KBM-7 (cell line): ENCODE results near the gene USP7.

Experiments used
- DNase-seq: peaks from one replicate; pipeline ENCODE4 v3.0.0-alpha.2; 2015
- in situ Hi-C: fragments of 300-500 bp; cut with MboI; formaldehyde crosslinking; loops from 2 replicates; pipeline ENCODE4 v1.14.3; 2020; ENCODE audit warnings: low sequenced_read_pairs, low pct_unique_long_range_greater_than_20kb, mixed read lengths

The USP7 gene

DNA sequence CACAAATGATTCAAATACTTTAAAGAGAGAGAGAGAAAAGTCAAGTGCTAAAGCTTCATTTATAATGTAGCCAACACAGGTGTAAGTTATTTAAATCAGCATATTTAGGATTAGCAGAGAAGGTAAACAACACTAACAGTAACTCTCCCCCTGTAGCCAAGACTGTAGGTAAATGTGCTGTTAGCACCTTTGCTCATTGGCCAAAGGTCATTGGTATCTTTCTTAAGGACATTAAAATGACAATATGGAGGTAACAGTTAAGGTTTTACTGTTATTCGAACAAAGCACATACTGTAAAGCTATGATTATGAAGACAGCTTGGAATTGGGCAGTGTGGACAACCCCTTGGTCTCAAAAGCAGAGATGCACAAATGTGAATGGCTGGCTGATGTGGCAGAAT, 52.9 kb downstream of the USP7 start:
- DNase-seq, result no peak
- in situ Hi-C loops, result no loop called here

DNA sequence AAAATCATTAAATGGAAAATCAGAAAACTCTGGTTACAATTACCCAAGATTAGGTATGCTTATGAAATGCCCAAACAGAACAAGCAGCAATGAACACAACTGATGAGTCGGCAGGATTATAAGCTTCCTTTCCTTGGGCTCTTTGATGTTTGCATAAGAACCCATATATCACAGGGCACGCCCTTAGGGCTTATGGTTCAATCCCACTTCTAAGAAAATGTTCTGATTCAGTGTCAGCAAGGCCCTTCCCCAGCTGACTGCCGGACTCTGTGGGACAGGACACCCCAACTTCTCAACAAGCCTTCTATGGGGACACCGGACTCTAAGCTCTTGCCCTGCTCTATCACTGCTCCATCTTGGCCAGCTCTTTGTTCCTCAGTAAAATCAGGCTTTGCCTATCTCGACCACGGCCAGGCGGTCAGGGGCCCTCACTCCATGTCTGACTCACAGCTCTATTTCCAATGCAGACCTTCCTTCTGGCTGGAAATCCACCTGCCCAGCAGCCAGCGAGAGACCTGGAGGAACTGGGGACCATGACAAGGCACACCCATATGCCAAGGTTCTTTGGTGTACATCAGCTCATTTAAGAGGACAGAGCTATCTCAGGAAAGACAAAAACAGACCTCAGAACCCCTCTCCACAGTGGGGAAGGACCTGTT, 54.8 kb downstream of the USP7 start:
- in situ Hi-C loops, result no loop called here

DNA sequence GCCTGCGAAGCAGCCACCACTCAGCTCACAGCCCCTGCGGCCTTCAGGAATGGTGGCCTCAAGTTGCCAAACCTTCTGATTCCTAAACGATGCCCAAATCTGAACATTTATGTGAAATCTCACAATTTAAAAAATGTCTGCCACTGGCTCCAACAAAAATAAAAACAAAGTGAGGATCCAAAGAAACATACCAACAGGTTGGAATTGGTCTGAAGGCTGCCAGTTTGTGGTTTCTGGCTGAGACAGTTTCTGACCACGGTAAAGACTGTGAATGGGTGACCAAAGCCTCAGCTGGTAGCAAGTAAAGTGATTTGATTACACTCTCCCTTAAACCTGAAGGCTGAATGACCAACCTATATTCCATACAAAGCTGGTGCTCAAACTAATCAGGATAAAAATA, 56.6 kb downstream of the USP7 start:
- DNase-seq, result no peak
- in situ Hi-C loops, result no loop called here

More for the DNA sequence above, 54.8 kb downstream of the USP7 start:
- no peak for DNase-seq

DNA sequence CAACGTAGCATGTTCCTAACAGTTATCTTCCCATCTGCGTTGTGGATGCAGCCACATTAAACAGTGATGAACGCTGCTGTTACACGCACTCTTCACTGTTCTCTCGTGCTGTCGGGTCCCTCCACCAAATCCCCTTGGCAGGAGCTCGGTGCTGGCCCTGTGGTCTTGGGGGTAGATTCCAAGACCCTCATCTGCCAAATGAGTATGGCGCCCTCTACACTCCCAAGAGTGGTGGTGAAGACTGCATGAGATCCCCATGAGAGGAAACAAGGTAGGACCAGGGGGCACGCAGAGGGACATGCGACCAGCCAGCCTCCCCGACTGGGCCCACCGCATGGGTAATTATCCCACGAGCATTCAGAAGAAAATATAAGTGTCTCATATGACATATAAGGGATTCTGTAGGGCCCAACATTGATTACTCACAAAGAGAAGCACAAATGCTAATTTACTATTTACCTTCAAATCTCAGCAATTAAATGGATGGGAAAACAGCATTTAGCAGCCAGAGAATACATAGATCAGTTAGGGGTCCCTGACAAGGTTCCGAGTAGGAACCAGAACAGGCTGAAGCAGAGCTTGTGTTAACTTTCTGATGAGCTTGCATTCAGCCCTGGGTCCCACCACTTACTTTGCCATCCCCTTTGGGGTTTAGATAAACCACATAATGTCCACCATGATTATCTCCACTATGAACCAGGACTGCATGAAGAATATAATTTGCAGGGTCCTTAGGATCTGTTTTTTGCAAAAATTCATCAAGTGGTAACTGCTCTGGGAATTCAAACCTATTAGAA, 57.7 kb downstream of the USP7 start:
- in situ Hi-C loops, result no loop called here
- DNase-seq, result no peak

DNA sequence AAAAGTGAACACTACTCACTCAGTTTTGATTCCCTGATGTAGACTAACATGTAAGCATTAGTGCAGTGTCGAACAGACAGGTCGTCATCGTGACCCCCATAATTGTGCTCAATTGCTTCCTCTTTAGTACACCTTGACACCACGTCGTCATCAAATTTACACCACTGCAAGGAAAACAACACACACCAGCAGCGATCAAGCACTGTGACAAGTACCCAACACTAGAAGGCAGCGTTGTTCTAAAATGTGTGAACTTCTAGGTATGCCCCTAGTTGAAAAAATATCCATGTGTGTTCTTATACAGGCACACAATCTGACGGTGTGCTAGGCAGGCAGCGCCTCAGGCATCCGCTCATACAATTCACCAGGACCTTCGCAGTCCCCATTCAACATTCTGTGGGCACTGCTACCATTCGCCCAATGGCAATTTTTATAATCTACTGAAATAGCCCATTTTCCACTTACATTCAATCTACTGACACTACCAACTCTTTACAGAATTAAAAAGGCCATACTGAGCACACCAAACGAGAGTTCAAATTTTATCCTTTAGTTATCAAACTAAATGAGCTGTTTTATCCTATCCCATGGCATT, 58.4 kb downstream of the USP7 start:
- in situ Hi-C loops, result no loop called here
- DNase-seq, result peak; percentile 75

DNA sequence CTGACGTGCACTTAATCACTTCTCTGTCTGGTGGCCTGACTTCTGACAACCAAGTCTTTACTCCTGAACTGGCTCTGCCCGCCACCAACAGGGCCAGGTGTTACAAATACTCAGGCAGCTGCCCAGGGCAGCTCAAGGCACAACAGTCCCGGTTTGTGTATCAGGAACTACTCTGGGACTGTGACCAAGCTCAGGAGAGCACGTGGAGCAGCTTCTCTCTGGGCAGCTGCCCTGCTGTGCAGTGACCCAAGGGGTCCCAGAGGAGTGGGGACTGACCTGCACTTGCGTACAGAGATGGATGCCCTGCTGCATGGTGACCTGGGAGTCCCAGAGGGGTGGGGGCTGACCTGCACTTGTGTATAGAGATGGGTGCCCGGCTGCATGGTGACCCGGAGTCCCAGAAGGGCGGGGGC, 59.7 kb downstream of the USP7 start:
- no peak for DNase-seq
- in situ Hi-C loops, result no loop called here

DNA sequence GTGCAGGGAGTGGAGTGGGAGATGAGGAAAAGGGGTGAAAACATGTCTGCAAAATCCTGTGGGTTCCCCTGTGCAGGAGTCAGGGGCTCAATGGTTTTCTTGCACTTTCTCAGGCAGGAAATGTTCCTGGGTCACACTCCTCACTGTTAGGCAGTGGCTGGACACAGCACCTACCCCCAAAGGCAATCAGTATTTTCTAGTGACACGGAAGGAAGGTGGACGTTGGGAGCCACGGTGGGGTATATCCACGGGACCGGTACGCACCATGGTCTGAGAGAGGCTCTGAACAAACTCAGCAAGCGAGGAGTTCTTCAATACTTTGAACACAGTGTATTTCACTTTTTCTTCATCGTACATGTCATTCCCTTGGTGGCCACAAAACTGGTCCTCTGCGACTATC, 60.7 kb downstream of the USP7 start:
- in situ Hi-C loops, result no loop called here
- no peak for DNase-seq

DNA sequence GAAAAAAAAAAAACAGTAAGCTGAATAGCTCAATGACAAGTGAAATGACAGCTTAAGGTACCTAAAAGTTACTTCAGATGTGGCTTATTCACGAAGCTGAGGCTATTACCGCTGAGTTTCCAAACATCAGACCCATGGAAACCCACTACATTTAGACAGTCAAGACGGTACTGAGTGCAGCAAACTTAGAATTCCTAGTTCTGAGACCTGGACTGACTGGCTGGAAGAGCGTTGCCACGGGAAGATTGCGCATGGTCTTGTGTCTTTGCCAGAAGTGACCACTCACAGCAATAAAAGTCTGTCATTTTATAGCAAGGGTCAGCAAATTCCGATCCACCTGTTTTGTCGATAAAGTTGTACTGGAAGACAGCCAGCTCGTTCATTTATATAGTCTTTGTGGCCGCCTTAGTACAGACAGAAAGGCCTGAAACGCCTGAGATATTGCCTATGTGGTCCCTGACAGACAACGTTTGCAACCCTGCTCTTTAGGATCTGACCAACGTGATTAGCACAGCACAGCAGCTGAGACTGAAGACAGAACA, 62.3 kb downstream of the USP7 start:
- DNase-seq, result no peak
- in situ Hi-C loops, result no loop called here

DNA sequence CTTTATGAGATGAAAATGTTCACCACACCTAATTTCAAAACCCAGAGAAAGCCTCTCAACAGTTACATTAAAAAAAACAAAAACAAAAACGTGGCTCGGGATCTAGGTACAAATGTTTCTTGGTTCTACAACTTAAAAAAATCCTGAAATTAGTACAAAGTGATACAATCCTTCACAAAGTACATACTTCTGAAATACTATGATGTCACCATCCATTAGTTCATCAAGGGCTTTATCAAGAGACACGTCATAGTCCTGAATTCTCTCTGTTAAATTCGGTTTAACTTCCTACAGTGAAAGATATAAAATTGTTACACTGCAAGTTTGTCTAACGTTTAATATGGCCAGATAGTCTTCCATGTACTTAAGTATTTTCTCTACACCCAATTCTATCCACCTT, 63.4 kb downstream of the USP7 start:
- DNase-seq, result no peak
- in situ Hi-C loops, result no loop called here

DNA sequence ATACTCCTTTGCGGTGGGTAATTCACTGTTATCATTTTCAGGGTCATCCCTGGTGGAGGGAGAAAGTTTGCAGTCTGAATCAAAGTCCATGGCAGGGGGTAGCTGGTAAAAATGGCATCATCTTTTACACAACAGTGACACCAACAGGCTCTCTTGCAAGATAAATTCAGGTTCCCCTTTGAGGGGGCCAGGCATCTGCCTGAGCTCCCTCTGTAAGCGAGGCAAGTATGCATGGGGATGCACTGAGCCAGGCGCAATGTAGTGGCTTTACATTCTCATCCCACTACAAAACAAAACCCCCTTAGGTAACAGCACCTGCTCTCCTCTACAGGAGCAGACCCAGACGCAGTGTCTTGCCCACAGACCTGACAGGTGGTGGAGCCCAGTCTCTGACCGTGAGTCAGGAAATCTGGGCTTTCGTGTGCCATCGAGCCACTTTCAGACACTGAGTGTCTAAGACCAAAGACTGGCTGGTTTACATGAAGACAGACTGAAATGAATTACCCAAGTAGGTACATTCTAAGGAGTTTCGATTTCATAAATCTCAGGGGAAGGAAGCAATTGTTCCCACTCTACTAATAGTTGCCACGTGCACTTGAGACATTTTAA, 63.9 kb downstream of the USP7 start:
- no peak for DNase-seq
- in situ Hi-C loops, result loop anchor here (25.0 kb wide), 1 partner anchor 238 kb away; the partner anchor contains the start of gene ABAT

DNA sequence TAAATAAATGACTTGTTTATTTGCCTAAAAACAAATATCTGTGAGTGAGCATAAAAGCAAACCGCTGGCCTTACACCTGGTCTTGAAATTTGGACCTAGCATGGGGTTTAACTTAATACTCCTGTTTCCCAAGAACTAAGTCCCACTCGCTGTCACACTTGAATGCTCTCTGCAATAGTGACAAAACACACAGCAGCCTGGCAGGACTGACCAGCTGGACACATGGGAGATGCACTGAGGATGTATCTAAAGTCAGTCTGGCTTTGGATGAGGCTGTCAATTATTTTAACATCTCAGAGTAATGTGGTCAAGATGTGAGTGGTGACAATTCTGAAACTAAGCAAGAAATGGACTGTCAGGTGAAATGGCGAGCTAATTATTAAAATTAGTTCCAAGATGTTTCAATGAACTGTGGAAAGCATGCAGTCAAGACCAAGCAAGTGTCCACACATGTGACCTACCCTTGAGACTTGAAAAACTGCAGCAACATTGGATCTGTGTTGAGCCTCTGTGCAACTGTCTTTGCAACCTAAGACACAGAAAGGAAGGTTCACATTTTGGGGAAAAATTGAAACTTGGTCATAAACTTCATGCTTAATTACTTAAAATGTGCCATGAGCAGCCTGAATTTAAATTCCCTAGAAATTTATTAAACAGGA, 64.9 kb downstream of the USP7 start:
- in situ Hi-C loops, result loop anchor here (25.0 kb wide), 1 partner anchor 236 kb away; the partner anchor contains the start of gene ABAT
- DNase-seq, result no peak

DNA sequence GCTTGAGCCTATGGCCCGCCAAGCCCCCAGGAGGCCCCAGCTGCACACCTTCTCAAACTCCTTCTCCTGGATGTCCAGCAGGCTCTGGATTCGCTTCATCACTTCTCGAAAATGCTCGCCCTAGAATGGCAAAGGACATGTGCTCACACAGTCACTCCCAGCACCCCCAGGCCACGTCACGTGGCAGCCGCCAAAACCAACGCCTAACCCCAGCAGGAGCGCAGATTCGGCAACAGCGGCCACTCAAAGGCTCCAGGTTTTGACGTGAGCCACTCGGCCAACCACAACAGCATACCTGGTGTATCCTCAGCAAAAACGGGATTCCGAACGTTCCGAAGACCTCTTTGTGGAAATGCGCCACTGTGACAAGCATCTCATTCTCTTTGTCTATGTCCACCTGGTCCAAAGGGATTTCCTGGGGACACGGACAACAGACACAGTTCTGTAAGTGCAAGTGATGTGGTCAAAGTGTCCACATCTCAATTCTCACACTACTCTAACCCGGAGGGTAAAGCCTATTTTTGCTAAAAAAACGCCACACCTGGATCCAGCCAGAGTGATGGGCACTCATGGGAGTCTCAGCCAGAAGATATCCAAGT, 68.9 kb downstream of the USP7 start:
- DNase-seq, result no peak
- in situ Hi-C loops, result loop anchor here (25.0 kb wide), 1 partner anchor 233 kb away; the partner anchor contains the start of gene ABAT

DNA sequence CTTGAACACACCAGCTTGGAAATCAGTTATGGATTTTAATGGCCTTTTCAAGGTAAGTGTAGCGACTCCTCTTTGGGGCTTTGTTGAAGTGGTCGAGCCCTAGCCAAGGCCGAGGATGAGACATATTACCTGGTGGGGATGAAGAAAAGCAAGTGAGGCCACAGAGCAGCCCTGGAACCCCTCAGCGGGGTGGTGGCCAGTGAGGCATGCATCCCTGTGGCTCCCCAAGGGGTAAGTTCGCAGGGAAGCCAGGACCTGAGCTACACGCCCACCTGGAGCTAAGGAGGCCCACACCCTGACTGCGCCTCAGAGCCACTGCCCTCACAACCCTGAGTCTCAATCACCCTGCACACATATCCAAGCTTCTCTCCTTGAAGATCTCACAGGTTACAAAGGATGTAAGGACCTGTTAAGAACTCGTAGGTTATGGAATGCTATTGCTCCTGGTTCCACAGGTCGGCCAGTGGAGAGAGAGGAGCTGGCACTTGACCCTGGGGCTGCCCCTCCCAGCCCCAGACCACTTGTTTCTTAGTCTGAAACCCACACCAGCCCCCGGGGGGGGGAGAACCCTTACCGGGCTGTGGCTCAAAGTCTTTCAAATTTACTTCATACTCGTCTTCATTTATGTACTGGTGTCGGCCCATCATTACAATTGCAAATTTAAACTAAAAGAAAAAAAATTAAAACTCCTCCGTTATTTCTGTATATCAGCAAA, 69.6 kb downstream of the USP7 start:
- in situ Hi-C loops, result loop anchor here (25.0 kb wide), 1 partner anchor 232 kb away; the partner anchor contains the start of gene ABAT
- DNase-seq, result no peak

DNA sequence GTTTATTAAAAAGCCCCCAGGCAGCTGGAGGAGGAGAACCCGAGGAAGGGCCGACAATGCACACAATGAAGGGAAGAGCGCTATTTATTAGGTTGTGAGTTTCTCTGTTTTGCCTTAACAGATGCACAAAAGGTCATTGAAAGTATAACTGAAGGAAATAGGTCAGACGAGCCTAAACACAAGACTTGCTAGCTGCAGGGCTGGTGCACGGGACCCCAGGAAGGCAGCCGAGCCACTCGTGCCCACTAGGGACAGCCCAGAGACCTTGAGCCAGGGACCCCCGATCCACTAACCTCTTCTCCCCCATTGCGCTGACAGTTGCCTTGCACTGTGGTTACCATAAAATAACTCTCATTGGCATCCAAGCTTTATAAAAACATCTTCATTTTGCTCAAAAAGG, 70.3 kb downstream of the USP7 start:
- in situ Hi-C loops, result loop anchor here (25.0 kb wide), 1 partner anchor 231 kb away; the partner anchor contains the start of gene ABAT
- no peak for DNase-seq

DNA sequence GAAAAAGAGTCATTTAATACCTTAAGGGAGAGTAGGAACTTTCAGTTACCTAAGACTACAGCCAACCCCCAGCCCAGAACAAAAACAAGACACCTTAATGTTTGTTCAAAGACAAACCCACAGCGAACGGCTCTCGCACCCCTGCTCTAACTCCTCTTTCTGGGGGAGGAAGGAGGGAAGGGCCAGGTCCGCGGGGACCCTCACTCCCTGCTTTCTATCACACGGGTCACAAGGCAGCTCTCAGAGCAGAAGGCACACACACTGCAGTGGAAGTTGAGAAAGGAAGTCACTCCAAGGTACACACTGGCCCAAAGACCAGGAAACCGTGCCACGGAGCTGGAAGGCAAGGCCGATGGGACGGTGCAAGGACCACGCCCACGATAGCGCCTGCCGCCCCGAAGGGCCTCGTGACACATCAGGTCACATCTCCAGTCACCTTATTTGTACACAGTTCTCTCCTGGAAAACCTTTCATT, 71.6 kb downstream of the USP7 start:
- in situ Hi-C loops, result loop anchor here (25.0 kb wide), 1 partner anchor 230 kb away; the partner anchor contains the start of gene ABAT
- no peak for DNase-seq

DNA sequence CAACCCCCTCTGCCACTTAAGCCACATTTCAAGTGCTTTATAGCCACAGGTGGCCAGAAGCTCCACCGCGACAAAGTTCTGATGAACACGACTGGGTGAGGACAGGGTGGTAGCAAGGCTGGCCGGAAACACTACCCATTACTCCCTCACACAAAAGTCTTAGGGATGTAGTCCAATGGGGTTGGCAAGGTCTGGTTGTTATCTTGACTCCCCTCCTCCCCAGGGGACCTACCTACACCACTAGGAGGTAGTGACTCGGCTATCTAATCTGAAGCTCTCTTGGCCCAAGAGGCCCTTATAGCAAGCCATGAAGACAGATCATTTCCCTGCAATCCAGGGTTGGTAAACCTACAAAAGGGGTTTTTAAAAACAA, 73.2 kb downstream of the USP7 start:
- in situ Hi-C loops, result loop anchor here (25.0 kb wide), 1 partner anchor 228 kb away; the partner anchor contains the start of gene ABAT
- no peak for DNase-seq

DNA sequence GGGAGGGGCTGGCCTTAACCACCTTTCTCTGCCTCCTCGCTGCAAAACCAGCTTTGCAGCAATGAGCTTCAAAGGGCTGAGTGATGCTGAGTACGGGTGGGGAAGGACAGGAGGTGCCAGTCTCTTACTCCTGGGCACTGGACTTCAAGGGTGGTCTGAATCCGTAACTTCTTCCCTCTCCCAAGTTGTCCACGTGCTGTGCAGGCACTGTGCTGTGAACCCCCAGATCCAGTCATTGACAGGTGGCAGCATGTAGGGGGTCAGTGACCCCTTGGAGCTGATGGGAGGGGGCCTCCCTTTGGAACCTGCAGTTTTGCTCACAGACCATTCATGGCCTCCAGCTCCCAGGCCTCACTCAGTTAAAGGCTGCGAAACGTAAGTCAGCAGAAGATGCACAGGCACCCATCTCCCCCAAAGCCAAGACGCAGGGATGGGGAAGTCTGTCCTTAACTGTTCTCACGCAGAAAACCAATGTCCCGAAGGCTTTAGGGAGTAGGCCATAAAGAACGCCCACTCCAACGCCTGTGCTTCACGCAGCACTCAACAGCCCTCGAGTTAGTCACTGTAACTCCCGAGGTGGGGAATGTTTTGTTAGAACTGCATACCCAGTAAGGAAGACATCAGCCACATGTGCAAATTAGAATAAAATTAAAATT, 73.7 kb downstream of the USP7 start:
- no peak for DNase-seq
- in situ Hi-C loops, result loop anchor here (25.0 kb wide), 1 partner anchor 228 kb away; the partner anchor contains the start of gene ABAT
